SK-N-SH treated with all-trans-retinoic acid at 6 μM for 48 hours (cell line): Measurements from ENCODE around the gene NAA60.

Experiments
- ATAC-seq: fragments of 200-7000 bp; cut with Tn5 transposase; 3 replicates; pipeline ENCODE4 v1.9.1; 2020; ENCODE audit warnings: mild to moderate bottlenecking, moderate library complexity
- ARNTL ChIP-seq: fragments of 450-650 bp; formaldehyde crosslinking; IDR thresholded peaks from 2 replicates; pipeline ENCODE4 v1.5.0; 2020; ENCODE audit warnings: low read depth, mild to moderate bottlenecking, moderate library complexity, borderline replicate concordance
- BACH2 ChIP-seq: fragments of 250-450 bp; sonication (Bioruptor Pico); IDR thresholded peaks from 2 replicates; pipeline ENCODE4 v1.9.0; 2021; ENCODE audit warnings: mild to moderate bottlenecking, borderline replicate concordance
- CSDC2 ChIP-seq: fragments of 250-450 bp; sonication (Bioruptor Pico); IDR thresholded peaks from 2 replicates; pipeline ENCODE4 v1.5.0; 2020; ENCODE audit warnings: mild to moderate bottlenecking, moderate library complexity
- ESRRG ChIP-seq: fragments of 250-450 bp; sonication (Bioruptor Pico); IDR thresholded peaks from 2 replicates; pipeline ENCODE4 v1.6.1; 2021; ENCODE audit warnings: mild to moderate bottlenecking
- GLIS3 ChIP-seq: fragments of 250-450 bp; sonication (Bioruptor Pico); IDR thresholded peaks from 2 replicates; pipeline ENCODE4 v1.5.0; 2020; ENCODE audit warnings: mild to moderate bottlenecking, moderate library complexity
- ISL1 ChIP-seq: fragments of 250-450 bp; sonication (Bioruptor Pico); IDR thresholded peaks from 2 replicates; pipeline ENCODE4 v2.1.2; 2022; ENCODE audit warnings: mild to moderate bottlenecking, moderate library complexity
- OSR1 ChIP-seq: fragments of 250-450 bp; sonication (Bioruptor Pico); IDR thresholded peaks from 2 replicates; pipeline ENCODE4 v1.8.0; 2022; ENCODE audit warnings: moderate library complexity, mild to moderate bottlenecking, inconsistent platforms
- PPARA ChIP-seq: fragments of 250-450 bp; sonication (Bioruptor Pico); IDR thresholded peaks from 2 replicates; pipeline ENCODE4 v1.5.0; 2020; ENCODE audit warnings: mild to moderate bottlenecking, borderline replicate concordance
- RARB ChIP-seq: fragments of 250-450 bp; sonication (Bioruptor Pico); IDR thresholded peaks from 2 replicates; pipeline ENCODE4 v1.8.0; 2021; ENCODE audit warnings: mild to moderate bottlenecking, moderate library complexity
- SNAI2 ChIP-seq: fragments of 250-450 bp; sonication (Bioruptor Pico); IDR thresholded peaks from 2 replicates; pipeline ENCODE4 v1.5.0; 2020; ENCODE audit warnings: mild to moderate bottlenecking, moderate library complexity
- TCF4 ChIP-seq: fragments of 250-450 bp; sonication (Bioruptor Pico); IDR thresholded peaks from 2 replicates; pipeline ENCODE4 v1.8.0; 2021; ENCODE audit warnings: mild to moderate bottlenecking, moderate library complexity, borderline replicate concordance
- TOX ChIP-seq: fragments of 250-450 bp; sonication (Bioruptor Pico); IDR thresholded peaks from 2 replicates; pipeline ENCODE4 v1.8.0; 2021; ENCODE audit warnings: mild to moderate bottlenecking, moderate library complexity, borderline replicate concordance
- ZC3H10 ChIP-seq: fragments of 250-450 bp; sonication (Bioruptor Pico); IDR thresholded peaks from 2 replicates; pipeline ENCODE4 v1.5.1; 2021; ENCODE audit warnings: mild to moderate bottlenecking, moderate library complexity
- ZFP3 ChIP-seq: fragments of 250-450 bp; sonication (Bioruptor Pico); IDR thresholded peaks from 2 replicates; pipeline ENCODE4 v1.5.0; 2020; ENCODE audit warnings: mild to moderate bottlenecking, moderate library complexity
- ZFP30 ChIP-seq: fragments of 450-650 bp; formaldehyde crosslinking; IDR thresholded peaks from 2 replicates; pipeline ENCODE4 v1.5.0; 2022; ENCODE audit warnings: mild to moderate bottlenecking, moderate library complexity
- ZNF565 ChIP-seq: fragments of 450-650 bp; formaldehyde crosslinking; conservative IDR thresholded peaks from 2 replicates; pipeline ENCODE4 v1.5.0; 2020; ENCODE audit warnings: low read depth, mild to moderate bottlenecking, moderate library complexity
- ZNF70 ChIP-seq: fragments of 450-650 bp; formaldehyde crosslinking; IDR thresholded peaks from 2 replicates; pipeline ENCODE4 v1.5.0; 2020; ENCODE audit warnings: mild to moderate bottlenecking, moderate library complexity
- ZNF8 ChIP-seq: fragments of 450-650 bp; formaldehyde crosslinking; IDR thresholded peaks from 2 replicates; pipeline ENCODE4 v1.5.0; 2020; ENCODE audit warnings: mild to moderate bottlenecking, moderate library complexity
- TF ChIP-seq, protein P1 (sequence below): fragments of 250-450 bp; sonication (Bioruptor Pico); IDR thresholded peaks from 2 replicates; pipeline ENCODE4 v1.8.0; 2020; ENCODE audit warnings: mild to moderate bottlenecking, moderate library complexity, borderline replicate concordance
- TF ChIP-seq, protein P2 (sequence below): fragments of 250-450 bp; sonication (Bioruptor Pico); IDR thresholded peaks from 2 replicates; pipeline ENCODE4 v1.8.0; 2021; ENCODE audit warnings: low read depth, mild to moderate bottlenecking, moderate library complexity, borderline replicate concordance
- TF ChIP-seq, protein P3 (sequence below): fragments of 250-450 bp; sonication (Bioruptor Pico); IDR thresholded peaks from 2 replicates; pipeline ENCODE4 v1.5.0; 2020; ENCODE audit warnings: mild to moderate bottlenecking, moderate library complexity
- TF ChIP-seq, protein P4 (sequence below): fragments of 250-450 bp; sonication (Bioruptor Pico); IDR thresholded peaks from 2 replicates; pipeline ENCODE4 v1.5.1; 2020; ENCODE audit warnings: low read depth, mild to moderate bottlenecking, moderate library complexity

The NAA60 gene

DNA sequence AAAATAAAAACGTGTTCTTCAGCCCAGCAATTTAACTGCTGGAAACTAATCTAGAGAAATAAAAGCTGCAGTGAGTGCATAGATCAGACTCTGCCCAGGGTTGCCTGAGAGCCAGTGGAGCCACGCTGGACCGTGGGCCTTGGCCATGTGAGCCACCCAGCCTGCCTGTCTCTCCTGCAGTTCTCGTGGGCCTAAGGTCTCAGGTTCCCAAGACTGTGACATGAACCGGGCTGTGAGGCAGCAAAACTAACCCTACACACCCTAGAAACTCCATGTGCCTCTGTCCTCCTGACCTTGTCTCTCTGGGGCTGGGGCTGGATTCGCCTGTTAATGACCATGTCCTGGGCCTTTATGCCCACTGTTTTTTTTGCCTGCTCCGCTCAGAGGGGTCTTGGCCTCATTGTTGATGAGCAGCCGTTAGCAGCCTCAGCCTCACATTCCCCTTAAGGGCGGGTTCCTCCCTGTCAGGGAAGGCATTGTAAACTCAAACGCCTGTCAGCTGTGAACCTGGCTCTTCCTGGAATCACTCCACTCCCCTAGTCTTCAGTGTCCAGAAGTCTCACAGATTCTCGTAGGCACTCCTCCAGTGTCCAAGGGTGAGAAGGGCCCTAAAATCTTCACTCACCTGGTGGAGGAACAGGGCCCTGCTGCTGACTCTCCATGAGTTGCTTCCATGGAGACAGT is 34.9 kb downstream of the NAA60 start:
- no peak for ATAC-seq
- TF ChIP-seq ZFP3 = no peak
- no peak for TF ChIP-seq SNAI2 (CRISPR knock-in tag)
- TF ChIP-seq, protein P1, sequence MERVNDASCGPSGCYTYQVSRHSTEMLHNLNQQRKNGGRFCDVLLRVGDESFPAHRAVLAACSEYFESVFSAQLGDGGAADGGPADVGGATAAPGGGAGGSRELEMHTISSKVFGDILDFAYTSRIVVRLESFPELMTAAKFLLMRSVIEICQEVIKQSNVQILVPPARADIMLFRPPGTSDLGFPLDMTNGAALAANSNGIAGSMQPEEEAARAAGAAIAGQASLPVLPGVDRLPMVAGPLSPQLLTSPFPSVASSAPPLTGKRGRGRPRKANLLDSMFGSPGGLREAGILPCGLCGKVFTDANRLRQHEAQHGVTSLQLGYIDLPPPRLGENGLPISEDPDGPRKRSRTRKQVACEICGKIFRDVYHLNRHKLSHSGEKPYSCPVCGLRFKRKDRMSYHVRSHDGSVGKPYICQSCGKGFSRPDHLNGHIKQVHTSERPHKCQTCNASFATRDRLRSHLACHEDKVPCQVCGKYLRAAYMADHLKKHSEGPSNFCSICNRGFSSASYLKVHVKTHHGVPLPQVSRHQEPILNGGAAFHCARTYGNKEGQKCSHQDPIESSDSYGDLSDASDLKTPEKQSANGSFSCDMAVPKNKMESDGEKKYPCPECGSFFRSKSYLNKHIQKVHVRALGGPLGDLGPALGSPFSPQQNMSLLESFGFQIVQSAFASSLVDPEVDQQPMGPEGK (CRISPR knock-in tag) = no peak
- TF ChIP-seq ZNF565 = no peak
- TF ChIP-seq, protein P2, sequence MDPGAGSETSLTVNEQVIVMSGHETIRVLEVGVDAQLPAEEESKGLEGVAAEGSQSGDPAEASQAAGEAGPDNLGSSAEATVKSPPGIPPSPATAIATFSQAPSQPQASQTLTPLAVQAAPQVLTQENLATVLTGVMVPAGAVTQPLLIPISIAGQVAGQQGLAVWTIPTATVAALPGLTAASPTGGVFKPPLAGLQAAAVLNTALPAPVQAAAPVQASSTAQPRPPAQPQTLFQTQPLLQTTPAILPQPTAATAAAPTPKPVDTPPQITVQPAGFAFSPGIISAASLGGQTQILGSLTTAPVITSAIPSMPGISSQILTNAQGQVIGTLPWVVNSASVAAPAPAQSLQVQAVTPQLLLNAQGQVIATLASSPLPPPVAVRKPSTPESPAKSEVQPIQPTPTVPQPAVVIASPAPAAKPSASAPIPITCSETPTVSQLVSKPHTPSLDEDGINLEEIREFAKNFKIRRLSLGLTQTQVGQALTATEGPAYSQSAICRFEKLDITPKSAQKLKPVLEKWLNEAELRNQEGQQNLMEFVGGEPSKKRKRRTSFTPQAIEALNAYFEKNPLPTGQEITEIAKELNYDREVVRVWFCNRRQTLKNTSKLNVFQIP (CRISPR knock-in tag) = no peak
- TF ChIP-seq PPARA (CRISPR knock-in tag) = no peak
- TF ChIP-seq ZNF70 (CRISPR knock-in tag) = no peak
- TF ChIP-seq ZNF8 (CRISPR knock-in tag) = no peak
- TF ChIP-seq, protein P3, sequence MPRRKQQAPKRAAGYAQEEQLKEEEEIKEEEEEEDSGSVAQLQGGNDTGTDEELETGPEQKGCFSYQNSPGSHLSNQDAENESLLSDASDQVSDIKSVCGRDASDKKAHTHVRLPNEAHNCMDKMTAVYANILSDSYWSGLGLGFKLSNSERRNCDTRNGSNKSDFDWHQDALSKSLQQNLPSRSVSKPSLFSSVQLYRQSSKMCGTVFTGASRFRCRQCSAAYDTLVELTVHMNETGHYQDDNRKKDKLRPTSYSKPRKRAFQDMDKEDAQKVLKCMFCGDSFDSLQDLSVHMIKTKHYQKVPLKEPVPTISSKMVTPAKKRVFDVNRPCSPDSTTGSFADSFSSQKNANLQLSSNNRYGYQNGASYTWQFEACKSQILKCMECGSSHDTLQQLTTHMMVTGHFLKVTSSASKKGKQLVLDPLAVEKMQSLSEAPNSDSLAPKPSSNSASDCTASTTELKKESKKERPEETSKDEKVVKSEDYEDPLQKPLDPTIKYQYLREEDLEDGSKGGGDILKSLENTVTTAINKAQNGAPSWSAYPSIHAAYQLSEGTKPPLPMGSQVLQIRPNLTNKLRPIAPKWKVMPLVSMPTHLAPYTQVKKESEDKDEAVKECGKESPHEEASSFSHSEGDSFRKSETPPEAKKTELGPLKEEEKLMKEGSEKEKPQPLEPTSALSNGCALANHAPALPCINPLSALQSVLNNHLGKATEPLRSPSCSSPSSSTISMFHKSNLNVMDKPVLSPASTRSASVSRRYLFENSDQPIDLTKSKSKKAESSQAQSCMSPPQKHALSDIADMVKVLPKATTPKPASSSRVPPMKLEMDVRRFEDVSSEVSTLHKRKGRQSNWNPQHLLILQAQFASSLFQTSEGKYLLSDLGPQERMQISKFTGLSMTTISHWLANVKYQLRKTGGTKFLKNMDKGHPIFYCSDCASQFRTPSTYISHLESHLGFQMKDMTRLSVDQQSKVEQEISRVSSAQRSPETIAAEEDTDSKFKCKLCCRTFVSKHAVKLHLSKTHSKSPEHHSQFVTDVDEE = no peak

DNA sequence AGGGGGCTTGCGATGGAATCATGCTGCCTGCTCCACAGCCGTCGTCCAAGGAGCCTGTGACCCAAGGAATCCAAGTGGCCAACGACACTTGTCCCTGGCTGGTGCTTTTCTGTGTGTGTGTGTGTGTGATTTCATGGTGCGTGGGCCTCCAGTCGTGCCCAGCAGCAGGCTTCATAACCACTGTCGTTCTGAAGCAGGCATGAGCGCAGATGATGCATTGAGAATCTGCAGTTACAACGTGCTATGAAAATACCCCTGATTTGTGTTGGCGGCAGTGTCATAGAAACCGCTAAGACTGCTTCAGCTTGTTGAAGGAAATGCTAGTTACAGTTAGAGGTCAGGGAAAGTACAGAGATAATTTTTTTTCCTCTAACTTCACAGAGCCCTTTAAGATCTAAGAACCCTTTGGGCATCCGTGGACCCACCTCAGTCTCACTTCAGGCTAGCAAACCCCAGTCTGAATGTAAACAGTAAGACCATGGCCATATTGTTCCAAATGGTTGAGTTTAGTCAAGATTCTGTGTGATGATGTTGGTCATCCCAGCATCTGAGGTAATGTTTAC is 36.3 kb downstream of the NAA60 start:
- no peak for TF ChIP-seq ZFP30 (CRISPR knock-in tag)
- TF ChIP-seq, protein P2 (CRISPR knock-in tag) = no peak
- no peak for TF ChIP-seq CSDC2 (CRISPR knock-in tag)
- TF ChIP-seq TCF4 (CRISPR knock-in tag) = no peak
- no peak for TF ChIP-seq TOX
- no peak for TF ChIP-seq ZNF565
- no peak for TF ChIP-seq OSR1 (CRISPR knock-in tag)
- no peak for TF ChIP-seq ESRRG (CRISPR knock-in tag)
- TF ChIP-seq RARB (CRISPR knock-in tag) = no peak
- no peak for TF ChIP-seq ISL1 (CRISPR knock-in tag)
- no peak for TF ChIP-seq ZNF8 (CRISPR knock-in tag)
- no peak for TF ChIP-seq GLIS3
- TF ChIP-seq ZC3H10 = no peak
- TF ChIP-seq BACH2 (CRISPR knock-in tag) = no peak
- no peak for TF ChIP-seq PPARA (CRISPR knock-in tag)
- no peak for TF ChIP-seq SNAI2 (CRISPR knock-in tag)
- TF ChIP-seq ZNF70 (CRISPR knock-in tag) = no peak
- TF ChIP-seq, protein P1 (CRISPR knock-in tag) = no peak
- TF ChIP-seq, protein P4, sequence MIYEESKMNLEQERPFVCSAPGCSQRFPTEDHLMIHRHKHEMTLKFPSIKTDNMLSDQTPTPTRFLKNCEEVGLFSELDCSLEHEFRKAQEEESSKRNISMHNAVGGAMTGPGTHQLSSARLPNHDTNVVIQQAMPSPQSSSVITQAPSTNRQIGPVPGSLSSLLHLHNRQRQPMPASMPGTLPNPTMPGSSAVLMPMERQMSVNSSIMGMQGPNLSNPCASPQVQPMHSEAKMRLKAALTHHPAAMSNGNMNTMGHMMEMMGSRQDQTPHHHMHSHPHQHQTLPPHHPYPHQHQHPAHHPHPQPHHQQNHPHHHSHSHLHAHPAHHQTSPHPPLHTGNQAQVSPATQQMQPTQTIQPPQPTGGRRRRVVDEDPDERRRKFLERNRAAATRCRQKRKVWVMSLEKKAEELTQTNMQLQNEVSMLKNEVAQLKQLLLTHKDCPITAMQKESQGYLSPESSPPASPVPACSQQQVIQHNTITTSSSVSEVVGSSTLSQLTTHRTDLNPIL (CRISPR knock-in tag) = no peak
- no peak for TF ChIP-seq ARNTL
- TF ChIP-seq, all 23 proteins: peak for 0
- no peak for ATAC-seq
